ENCODE measurements around the gene LNPEP. TPM values are rescaled to one million over a fixed set of nuclear protein-coding genes. Genes with fewer than 3 reads are reported as not detected.

Gene LNPEP
- polyA plus RNA-seq (2012; ENCODE audit: insufficient read length, low read depth): 1.4 TPM

- TF ChIP-seq FOXP2 (optimal IDR thresholded peaks at IDR 0.05; ENCODE audit: borderline replicate concordance, extremely low read depth, extremely low read length, insufficient read depth) (peak; percentile 86), SIN3A (IDR thresholded peaks at IDR 0.05; ENCODE audit: borderline replicate concordance, insufficient read depth, low read length) (peak; percentile 84; the same call in 1 of the 2 replicates), REST (IDR thresholded peaks at IDR 0.05; ENCODE audit: insufficient read depth in 1 of 2, low read depth in 2 of 2, low read length in 2 of 2) (peak; percentile 17 to 20; a peak in 1 of 4 replicates), POLR2AphosphoS5 (IDR thresholded peaks at IDR 0.05; ENCODE audit: low read depth, low read length) (peak; percentile 39), TAF1 (IDR thresholded peaks at IDR 0.05; ENCODE audit: borderline replicate concordance, insufficient read depth, low read length) (no peak)
Observed at GRCh38 chr5:96935559-96936430, at the start of gene LNPEP. Gene LNPEP, plus strand, starts transcription at chr5:96936080. Its CDS starts 76 bp downstream, at chr5:96936156.

- TF ChIP-seq TAF1 (IDR thresholded peaks at IDR 0.05; ENCODE audit: borderline replicate concordance, insufficient read depth, low read length): no peak
- TF ChIP-seq FOXP2 (optimal IDR thresholded peaks at IDR 0.05; ENCODE audit: borderline replicate concordance, extremely low read depth, extremely low read length, insufficient read depth): no peak
- TF ChIP-seq REST (IDR thresholded peaks at IDR 0.05; ENCODE audit: insufficient read depth in 1 of 2, low read depth in 2 of 2, low read length in 2 of 2): no peak
- no peak for TF ChIP-seq SIN3A (IDR thresholded peaks at IDR 0.05; ENCODE audit: borderline replicate concordance, insufficient read depth, low read length)
- no peak for TF ChIP-seq POLR2AphosphoS5 (IDR thresholded peaks at IDR 0.05; ENCODE audit: low read depth, low read length)
Observed at GRCh38 chr5:96893342-96893741, 42.5 kb upstream of the LNPEP start.

GRCh38 chr5:96896276-96896675, 39.6 kb upstream of the LNPEP start:
- TF ChIP-seq SIN3A (IDR thresholded peaks at IDR 0.05; ENCODE audit: borderline replicate concordance, insufficient read depth, low read length) (no peak), TAF1 (IDR thresholded peaks at IDR 0.05; ENCODE audit: borderline replicate concordance, insufficient read depth, low read length) (no peak), REST (IDR thresholded peaks at IDR 0.05; ENCODE audit: insufficient read depth in 1 of 2, low read depth in 2 of 2, low read length in 2 of 2) (no peak), FOXP2 (optimal IDR thresholded peaks at IDR 0.05; ENCODE audit: borderline replicate concordance, extremely low read depth, extremely low read length, insufficient read depth) (no peak), POLR2AphosphoS5 (IDR thresholded peaks at IDR 0.05; ENCODE audit: low read depth, low read length) (no peak)

- TF ChIP-seq SIN3A (IDR thresholded peaks at IDR 0.05; ENCODE audit: borderline replicate concordance, insufficient read depth, low read length): no peak
- no peak for TF ChIP-seq REST (IDR thresholded peaks at IDR 0.05; ENCODE audit: insufficient read depth in 1 of 2, low read depth in 2 of 2, low read length in 2 of 2)
- no peak for TF ChIP-seq FOXP2 (optimal IDR thresholded peaks at IDR 0.05; ENCODE audit: borderline replicate concordance, extremely low read depth, extremely low read length, insufficient read depth)
- TF ChIP-seq TAF1 (IDR thresholded peaks at IDR 0.05; ENCODE audit: borderline replicate concordance, insufficient read depth, low read length): no peak
- TF ChIP-seq POLR2AphosphoS5 (IDR thresholded peaks at IDR 0.05; ENCODE audit: low read depth, low read length): no peak
Observed at GRCh38 chr5:96896806-96897205, 39.1 kb upstream of the LNPEP start.

Measured in PFSK-1 (cell line).